GM21360 (cell line): ENCODE results near the gene PRR5L.
A peak's percentile ranks its signal among the peaks of the same experiment; 100 is the strongest.
"Not testable (repeated sequence)": the region's sequence is repeated elsewhere in the genome, so short reads cannot be mapped to it uniquely, and the experiment has no call there.

ENCODE experiments used
- ATAC-seq: cut with Tn5 transposase; IDR thresholded peaks from one replicate; pipeline ENCODE4 v1.9.1; 2021; ENCODE audit warnings: mild to moderate bottlenecking, moderate library complexity; ENCODE audit not compliant: unreplicated experiment

Gene PRR5L

GRCh38 chr11:36488096-36488495, 192.0 kb downstream of the PRR5L start:
- no peak for ATAC-seq

DNA sequence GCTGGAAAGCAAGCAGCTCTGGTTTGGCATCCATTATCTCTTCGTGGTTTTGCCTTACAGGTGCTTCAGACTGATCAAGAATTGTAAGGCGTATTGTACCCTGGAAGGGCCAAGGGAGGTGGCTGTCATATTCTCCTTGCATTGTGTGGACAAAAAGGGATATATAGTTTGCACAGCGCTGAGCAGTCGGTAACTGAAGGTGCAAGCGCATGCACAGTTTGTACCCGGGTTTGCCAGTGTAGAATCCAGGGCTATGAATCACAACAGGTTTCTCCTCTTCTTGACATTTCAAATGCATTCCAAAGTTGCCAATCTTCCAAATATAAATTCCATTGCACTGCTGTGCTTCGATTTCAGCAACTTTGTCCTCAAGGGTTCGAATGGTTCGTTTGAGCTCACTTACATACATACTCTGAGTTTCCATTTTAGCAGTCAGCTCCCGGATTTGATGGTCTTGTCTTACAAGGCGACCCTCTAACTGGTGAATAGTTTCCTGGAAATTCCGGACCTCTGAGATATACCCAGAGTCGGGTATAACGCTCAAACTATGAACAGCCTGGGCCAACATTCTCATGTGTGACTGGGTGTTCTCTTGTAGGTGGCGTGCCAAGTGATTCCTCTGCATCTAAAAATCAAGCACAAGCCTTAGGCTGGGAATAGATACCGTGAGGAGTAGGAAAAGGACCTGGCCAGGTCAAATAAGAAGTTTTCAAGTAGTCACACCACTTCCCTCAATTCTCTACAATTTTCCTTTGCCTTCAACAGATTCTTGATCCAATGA, 194.1 kb downstream of the PRR5L start:
- ATAC-seq, result no peak

DNA sequence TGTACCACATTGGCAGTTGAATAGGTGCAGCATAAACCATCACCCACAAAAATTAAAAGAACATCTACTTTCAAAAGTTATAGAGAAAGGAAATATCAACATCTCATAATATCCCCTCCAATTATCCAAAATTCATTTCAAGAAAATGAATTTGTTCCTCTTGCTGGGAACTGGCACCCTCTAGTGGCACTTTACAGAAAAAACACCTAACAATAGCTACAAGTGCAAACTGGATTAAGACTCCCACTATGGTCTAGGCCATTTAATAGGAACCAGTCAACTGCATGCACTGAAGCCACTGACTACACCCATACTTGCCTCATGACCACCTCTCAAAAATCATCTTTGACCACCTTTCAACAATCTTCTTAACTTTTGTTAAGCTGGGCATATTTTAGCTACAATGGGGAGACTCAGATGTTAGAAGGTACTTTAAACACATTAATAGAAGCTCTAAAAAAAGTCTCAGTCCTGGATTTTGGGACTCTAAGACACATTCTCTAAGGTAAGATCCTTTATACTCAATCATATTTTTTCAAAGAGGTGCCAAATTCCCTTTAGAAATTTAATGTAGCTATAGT, 196.7 kb downstream of the PRR5L start:
- ATAC-seq, result peak; percentile 62

- ATAC-seq, result no peak
Observed at GRCh38 chr11:36493332-36493731, 197.2 kb downstream of the PRR5L start.

GRCh38 chr11:36498721-36499120, 202.6 kb downstream of the PRR5L start:
- no peak for ATAC-seq

DNA sequence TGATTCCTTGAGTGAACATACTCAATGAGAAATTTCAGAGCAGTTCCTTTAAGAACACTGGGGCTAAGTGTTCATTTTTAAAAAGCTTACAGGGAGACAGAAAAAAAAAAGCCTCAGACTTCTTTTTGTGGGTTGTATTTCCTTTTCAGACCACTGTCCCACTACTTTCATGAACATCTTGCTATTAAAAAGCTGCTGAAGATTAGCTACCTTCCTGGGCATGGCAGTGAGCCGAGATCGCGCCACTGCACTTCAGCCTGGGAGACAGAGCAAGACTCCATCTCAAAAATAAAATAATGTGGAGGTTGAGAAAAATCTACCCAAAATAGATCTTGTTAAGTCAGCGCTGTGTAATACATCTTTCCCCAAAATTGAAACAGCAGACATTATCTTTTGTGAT, 203.2 kb downstream of the PRR5L start:
- no peak for ATAC-seq

GRCh38 chr11:36500315-36500721, 204.2 kb downstream of the PRR5L start:
- ATAC-seq, result peak; percentile 97

DNA sequence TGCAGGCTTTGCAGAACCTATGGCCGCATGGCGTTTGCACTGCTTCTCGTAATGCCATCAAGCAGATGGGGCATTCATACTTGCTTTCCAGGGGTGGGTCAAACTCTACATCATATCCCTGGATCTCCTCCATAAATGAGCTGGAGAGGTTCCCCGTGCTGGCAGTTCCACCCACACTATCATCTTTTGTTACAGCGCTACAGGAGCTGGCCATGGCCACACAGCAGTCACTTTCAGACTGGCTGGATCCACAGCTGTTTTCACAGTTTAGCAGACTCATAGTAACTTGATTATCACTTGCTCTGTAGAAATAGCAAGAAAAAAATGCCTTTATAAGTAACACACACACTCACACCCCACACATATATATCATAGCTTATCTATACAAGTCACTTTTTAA, 205.1 kb downstream of the PRR5L start:
- ATAC-seq, result no peak

GRCh38 chr11:36507824-36508489, 211.9 kb downstream of the PRR5L start:
- ATAC-seq, result no peak

- no peak for ATAC-seq
Observed at GRCh38 chr11:36508743-36509142, 212.7 kb downstream of the PRR5L start.

GRCh38 chr11:36509201-36509639, 213.1 kb downstream of the PRR5L start:
- no peak for ATAC-seq

GRCh38 chr11:36509694-36510593, 213.9 kb downstream of the PRR5L start, which contains the start of gene TRAF6:
TSS of gene TRAF6 (minus strand) at chr11:36510272. CDS start at chr11:36501515, 8,757 bp downstream.
- peak; percentile 94 for ATAC-seq

DNA sequence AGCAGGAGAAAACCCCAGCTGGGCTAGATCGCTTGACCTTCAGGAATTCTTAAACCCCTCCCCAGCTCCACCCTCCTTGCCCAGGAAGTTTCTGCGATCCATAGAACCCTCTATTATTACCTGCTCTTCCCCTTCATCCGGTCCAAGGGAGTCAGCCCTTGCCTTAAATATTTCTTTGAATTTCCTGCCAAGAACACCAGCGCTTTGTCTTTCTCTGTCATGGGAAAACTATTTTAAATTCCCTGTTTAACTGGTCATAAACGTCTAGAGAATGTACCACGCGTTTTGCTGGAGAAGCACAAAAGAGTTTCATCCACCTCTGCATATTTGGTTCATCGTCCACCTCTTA, 214.5 kb downstream of the PRR5L start:
- no peak for ATAC-seq

DNA sequence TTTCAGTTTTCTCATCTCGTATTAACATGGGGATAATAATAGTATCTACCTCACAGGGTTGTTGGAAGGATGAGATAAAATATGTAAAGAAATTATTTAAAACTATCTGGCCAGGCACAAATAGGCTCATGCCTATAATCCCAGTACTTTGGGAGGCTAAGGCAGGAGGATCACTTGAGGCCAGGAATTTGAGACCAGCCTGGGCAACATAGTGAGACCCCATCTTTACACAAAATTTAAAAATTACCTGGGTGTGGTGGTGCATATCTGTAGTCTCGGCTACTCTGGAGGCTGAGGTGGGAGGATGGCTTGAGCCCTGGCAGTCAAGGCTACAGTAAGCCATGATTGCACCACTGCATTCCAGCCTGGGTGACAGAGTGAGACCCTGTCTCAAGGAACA, 215.0 kb downstream of the PRR5L start:
- ATAC-seq, result not testable (repeated sequence)

DNA sequence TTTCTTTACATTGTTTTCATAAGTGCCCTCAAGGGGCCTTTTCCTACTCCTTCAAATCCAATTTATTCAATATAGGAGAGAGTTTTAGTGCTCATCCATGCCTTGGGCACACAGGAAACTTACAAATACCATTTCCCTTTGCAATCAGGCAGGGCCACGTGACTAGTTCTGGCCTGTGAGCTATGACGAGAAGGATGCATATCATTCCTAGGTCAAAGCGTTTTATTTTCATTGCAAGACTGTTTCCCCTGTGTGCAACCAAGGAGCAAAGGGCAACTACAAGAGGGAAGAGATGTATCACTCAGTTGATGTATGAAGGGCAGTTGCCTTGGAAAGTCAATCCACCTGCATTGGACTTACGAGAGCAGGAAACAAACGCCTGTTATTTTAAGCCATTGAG, 215.9 kb downstream of the PRR5L start:
- no peak for ATAC-seq

GRCh38 chr11:36513965-36514364, 217.9 kb downstream of the PRR5L start:
- no peak for ATAC-seq
